Fibroblast of skin of left quadriceps (primary cell): ENCODE results near the gene OTX2.

Source experiments
- DNase-seq, 2 experiments: peaks; one replicate each; pipeline ENCODE4 v3.0.0-alpha.2; 2013; ENCODE audit warnings: low read depth in 2 of 2

The OTX2 gene

GRCh38 chr14:56796259-56796658 is 14.0 kb downstream of the OTX2 start:
- DNase-seq, result no peak

GRCh38 chr14:56795284-56795622 is 15.0 kb downstream of the OTX2 start:
- no peak for DNase-seq

- DNase-seq, result no peak
Observed at GRCh38 chr14:56794557-56795283, 15.6 kb downstream of the OTX2 start.

GRCh38 chr14:56794088-56794556 is 16.2 kb downstream of the OTX2 start:
- DNase-seq, result no peak

DNA sequence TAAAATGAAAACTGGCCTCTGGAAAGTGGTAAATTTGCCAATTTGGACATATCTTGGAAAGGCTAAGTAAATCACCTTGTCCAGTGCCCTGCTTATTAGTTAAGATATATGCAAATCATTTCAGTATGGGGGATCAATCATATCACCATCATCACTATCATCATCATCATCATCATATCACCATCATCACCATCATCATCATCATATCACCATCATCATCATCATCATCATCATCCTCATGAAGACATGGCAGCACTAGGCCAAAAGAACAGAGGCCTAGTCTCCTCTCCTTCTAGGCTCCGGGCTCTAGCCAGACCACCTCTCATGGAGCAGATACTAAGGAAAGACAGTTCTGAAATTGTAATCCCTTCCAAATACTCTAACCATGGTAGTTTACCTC is 20.3 kb downstream of the OTX2 start:
- no peak for DNase-seq

- DNase-seq, result no peak
Observed at GRCh38 chr14:56787530-56787929, 22.7 kb downstream of the OTX2 start.

DNA sequence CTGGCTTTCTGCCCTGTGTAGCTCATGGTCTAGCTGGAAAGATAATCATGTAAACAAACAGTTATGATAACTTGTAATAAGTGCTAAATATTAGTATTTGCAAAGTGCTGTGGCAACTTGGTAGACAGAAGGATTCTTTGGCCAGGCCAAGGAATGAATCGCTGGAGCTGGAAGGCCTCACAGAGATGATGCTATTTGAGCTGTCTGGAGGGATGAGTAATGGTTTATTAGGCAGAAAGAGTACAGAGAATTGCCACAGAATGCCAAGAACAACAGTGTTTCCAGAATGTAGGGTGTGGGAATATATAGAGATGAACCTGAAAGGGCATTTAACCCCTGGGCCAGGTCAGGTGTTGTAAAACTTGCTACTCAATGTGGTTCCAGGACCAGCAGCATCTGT is 27.6 kb downstream of the OTX2 start:
- DNase-seq, result no peak

- DNase-seq, result no peak
Observed at GRCh38 chr14:56774503-56774902, 35.8 kb downstream of the OTX2 start.

GRCh38 chr14:56770512-56770911 is 39.8 kb downstream of the OTX2 start:
- DNase-seq, result no peak

GRCh38 chr14:56760164-56760914 is 49.9 kb downstream of the OTX2 start:
- no peak for DNase-seq

GRCh38 chr14:56759633-56760032 is 50.6 kb downstream of the OTX2 start:
- no peak for DNase-seq

GRCh38 chr14:56759094-56759493 is 51.2 kb downstream of the OTX2 start:
- no peak for DNase-seq

DNA sequence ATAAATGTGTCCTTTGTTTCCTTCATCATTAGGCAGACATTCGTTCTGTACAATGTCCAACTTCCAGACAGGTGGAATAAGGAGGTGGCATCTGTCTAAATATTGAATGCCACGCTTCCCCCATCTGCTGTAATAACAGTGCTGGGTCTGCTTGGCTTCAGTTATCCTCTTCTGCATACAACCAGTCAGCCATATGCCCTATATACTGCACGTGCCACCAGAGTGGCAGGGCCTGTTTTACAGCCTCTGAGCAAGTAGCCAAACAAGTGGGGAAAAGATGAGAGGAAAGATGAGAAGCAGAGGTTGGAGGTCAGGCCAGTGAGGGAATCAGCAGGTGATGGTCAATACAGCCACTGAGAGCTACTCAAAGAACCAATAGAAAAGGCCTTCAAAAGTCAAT is 55.4 kb downstream of the OTX2 start:
- no peak for DNase-seq

DNA sequence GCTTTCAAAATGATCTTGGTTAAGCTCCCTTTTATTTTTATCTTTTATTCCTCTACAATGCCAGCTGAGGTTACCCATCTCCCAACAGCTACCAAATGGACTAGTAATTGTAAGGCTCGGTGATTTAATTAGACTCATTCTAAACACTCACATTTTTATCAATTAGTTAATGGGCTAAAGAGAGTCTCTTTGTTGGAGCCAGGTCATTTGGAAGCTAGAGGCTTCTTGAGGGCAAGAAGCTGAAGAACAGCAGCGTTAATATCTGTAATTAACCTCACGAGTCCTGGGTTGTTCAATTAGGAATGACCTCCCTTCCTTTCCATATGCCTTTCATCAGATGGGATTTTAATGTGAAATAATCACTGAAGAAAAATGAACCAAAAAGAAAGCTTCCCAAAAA is 56.9 kb downstream of the OTX2 start:
- DNase-seq, result no peak

GRCh38 chr14:56752428-56752827 is 57.9 kb downstream of the OTX2 start:
- DNase-seq, result no peak

GRCh38 chr14:56751471-56751870 is 58.8 kb downstream of the OTX2 start:
- no peak for DNase-seq
